HUES48 (cell line): ENCODE data around the gene ZDHHC1.

Experiments
- H3K27ac ChIP-seq: one replicate; pipeline ENCODE4 v1.7.0; 2013; ENCODE audit warnings: low read depth, low read length, inconsistent platforms
- H3K27me3 ChIP-seq: 2 replicates; pipeline ENCODE4 v1.6.1; 2013; ENCODE audit warnings: mild to moderate bottlenecking, low read length; ENCODE audit not compliant: control insufficient read depth, insufficient read depth
- H3K36me3 ChIP-seq: 2 replicates; pipeline ENCODE4 v1.6.1; 2013; ENCODE audit warnings: low read length; ENCODE audit not compliant: control insufficient read depth, insufficient read depth
- H3K4me1 ChIP-seq: 2 replicates; pipeline ENCODE4 v1.6.1; 2013; ENCODE audit warnings: mild to moderate bottlenecking, low read length; ENCODE audit not compliant: control insufficient read depth, insufficient read depth
- H3K4me3 ChIP-seq: 2 replicates; pipeline ENCODE4 v1.5.1; 2013; ENCODE audit warnings: mild to moderate bottlenecking, low read depth, low read length
- H3K9ac ChIP-seq: 2 replicates; pipeline ENCODE4 v1.6.1; 2013; ENCODE audit warnings: mild to moderate bottlenecking, low read depth, low read length, moderate library complexity
- H3K9me3 ChIP-seq: 2 replicates; pipeline ENCODE4 v1.6.1; 2013; ENCODE audit warnings: low read length; ENCODE audit not compliant: control insufficient read depth, insufficient read depth

The ZDHHC1 gene

GRCh38 chr16:67447508-67448076 is 31.3 kb upstream of the ZDHHC1 start:
- Histone ChIP-seq H3K27ac (no peak overlapping the region), H3K36me3 (peaks cover 6% of the 10 kb centered on the region; the same call in 1 of the 2 replicates), H3K4me3 (no peak overlapping the region), H3K9ac (no peak overlapping the region), H3K4me1 (no peaks in the 10 kb centered on the region; the same call in 1 of the 2 replicates), H3K9me3 (no peaks in the 10 kb centered on the region), H3K27me3 (no peaks in the 10 kb centered on the region)

GRCh38 chr16:67446968-67447507 is 30.8 kb upstream of the ZDHHC1 start:
- H3K9ac ChIP-seq = no peak overlapping the region

GRCh38 chr16:67445913-67446907 is 29.9 kb upstream of the ZDHHC1 start:
- Histone ChIP-seq H3K9me3 (no peaks in the 10 kb centered on the region), H3K9ac (no peak overlapping the region), H3K27me3 (no peaks in the 10 kb centered on the region), H3K36me3 (no peaks in the 10 kb centered on the region; the same call in 1 of the 2 replicates), H3K4me1 (no peaks in the 10 kb centered on the region; the same call in 1 of the 2 replicates), H3K27ac (no peak overlapping the region), H3K4me3 (no peak overlapping the region)

More at GRCh38 chr16:67446968-67447507, 30.8 kb upstream of the ZDHHC1 start:
- Histone ChIP-seq H3K36me3 (peaks cover 5% of the 10 kb centered on the region; the same call in 1 of the 2 replicates), H3K9me3 (no peaks in the 10 kb centered on the region), H3K4me3 (no peak overlapping the region), H3K27ac (no peak overlapping the region), H3K27me3 (no peaks in the 10 kb centered on the region), H3K4me1 (no peaks in the 10 kb centered on the region; the same call in 1 of the 2 replicates)

GRCh38 chr16:67445441-67445912 is 29.2 kb upstream of the ZDHHC1 start:
- H3K27ac ChIP-seq = no peak overlapping the region
- H3K4me3 ChIP-seq = no peak overlapping the region
- no peaks in the 10 kb centered on the region for H3K27me3 ChIP-seq
- no peaks in the 10 kb centered on the region for H3K9me3 ChIP-seq
- H3K36me3 ChIP-seq = no peaks in the 10 kb centered on the region; the same call in 1 of the 2 replicates
- H3K9ac ChIP-seq = no peak overlapping the region
- no peaks in the 10 kb centered on the region; the same call in 1 of the 2 replicates for H3K4me1 ChIP-seq

- H3K9me3 ChIP-seq = no peaks in the 10 kb centered on the region
- H3K27me3 ChIP-seq = no peaks in the 10 kb centered on the region
- no peaks in the 10 kb centered on the region; the same call in 1 of the 2 replicates for H3K4me1 ChIP-seq
- no peak overlapping the region for H3K9ac ChIP-seq
- H3K4me3 ChIP-seq = no peak overlapping the region
- H3K36me3 ChIP-seq = no peaks in the 10 kb centered on the region; the same call in 1 of the 2 replicates
- no peak overlapping the region for H3K27ac ChIP-seq
These were observed 28.8 kb upstream of the ZDHHC1 start for GRCh38 chr16:67445126-67445426.

- Histone ChIP-seq H3K4me1 (no peaks in the 10 kb centered on the region; the same call in 1 of the 2 replicates), H3K27ac (no peak overlapping the region), H3K4me3 (no peak overlapping the region), H3K27me3 (no peaks in the 10 kb centered on the region), H3K36me3 (no peaks in the 10 kb centered on the region; the same call in 1 of the 2 replicates), H3K9ac (no peak overlapping the region), H3K9me3 (no peaks in the 10 kb centered on the region)
These were observed 28.2 kb upstream of the ZDHHC1 start for GRCh38 chr16:67444259-67445125.

- Histone ChIP-seq H3K36me3 (peaks cover 7% of the 10 kb centered on the region), H3K27ac (no peak overlapping the region), H3K27me3 (no peaks in the 10 kb centered on the region)
These were observed 27.0 kb upstream of the ZDHHC1 start for GRCh38 chr16:67443265-67443664.

GRCh38 chr16:67442581-67443255 is 26.4 kb upstream of the ZDHHC1 start:
- H3K27ac ChIP-seq = no peak overlapping the region
- no peaks in the 10 kb centered on the region for H3K27me3 ChIP-seq
- H3K9ac ChIP-seq = no peak overlapping the region
- H3K4me1 ChIP-seq = no peaks in the 10 kb centered on the region; the same call in 1 of the 2 replicates
- no peaks in the 10 kb centered on the region for H3K9me3 ChIP-seq
- H3K36me3 ChIP-seq = peaks cover 12% of the 10 kb centered on the region
- no peak overlapping the region for H3K4me3 ChIP-seq

More at GRCh38 chr16:67443265-67443664, 27.0 kb upstream of the ZDHHC1 start:
- no peaks in the 10 kb centered on the region; the same call in 1 of the 2 replicates for H3K4me1 ChIP-seq
- H3K9me3 ChIP-seq = no peaks in the 10 kb centered on the region
- no peak overlapping the region for H3K9ac ChIP-seq
- no peak overlapping the region for H3K4me3 ChIP-seq

- no peak overlapping the region for H3K9ac ChIP-seq
- H3K4me3 ChIP-seq = no peak overlapping the region
- peaks cover 20% of the 10 kb centered on the region for H3K36me3 ChIP-seq
- H3K4me1 ChIP-seq = no peaks in the 10 kb centered on the region; the same call in 1 of the 2 replicates
- no peaks in the 10 kb centered on the region for H3K9me3 ChIP-seq
- H3K27me3 ChIP-seq = no peaks in the 10 kb centered on the region
- H3K27ac ChIP-seq = no peak overlapping the region
These were observed 25.6 kb upstream of the ZDHHC1 start for GRCh38 chr16:67441907-67442306.
